Measurements from ENCODE around the gene RANBP17.

DNA sequence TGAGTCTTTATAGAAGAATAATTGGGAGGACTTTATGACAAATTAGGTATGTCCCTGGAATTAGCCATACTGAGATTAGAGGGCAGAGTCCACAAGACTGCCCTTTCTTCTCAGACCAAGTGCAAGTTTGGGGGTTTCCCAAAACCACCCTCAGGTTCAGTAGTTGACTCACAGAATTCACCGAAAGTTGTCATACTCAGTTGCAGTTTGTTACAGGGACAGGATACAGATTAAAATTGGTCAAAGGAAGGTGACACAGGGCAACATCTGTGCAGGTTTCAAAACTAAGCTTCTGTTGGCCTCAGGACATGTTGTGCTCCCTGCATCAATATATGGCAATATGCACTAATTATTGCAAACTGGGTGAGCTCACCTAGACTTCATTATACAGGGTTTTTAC, 3.8 kb downstream of the RANBP17 start:
- no peak for TF ChIP-seq ZNF558 (tag by site-specific recombination; IDR thresholded peaks at IDR 0.05)
- no peak for TF ChIP-seq ZNF571 (tag by site-specific recombination; IDR thresholded peaks at IDR 0.05)
- TF ChIP-seq, protein P1, sequence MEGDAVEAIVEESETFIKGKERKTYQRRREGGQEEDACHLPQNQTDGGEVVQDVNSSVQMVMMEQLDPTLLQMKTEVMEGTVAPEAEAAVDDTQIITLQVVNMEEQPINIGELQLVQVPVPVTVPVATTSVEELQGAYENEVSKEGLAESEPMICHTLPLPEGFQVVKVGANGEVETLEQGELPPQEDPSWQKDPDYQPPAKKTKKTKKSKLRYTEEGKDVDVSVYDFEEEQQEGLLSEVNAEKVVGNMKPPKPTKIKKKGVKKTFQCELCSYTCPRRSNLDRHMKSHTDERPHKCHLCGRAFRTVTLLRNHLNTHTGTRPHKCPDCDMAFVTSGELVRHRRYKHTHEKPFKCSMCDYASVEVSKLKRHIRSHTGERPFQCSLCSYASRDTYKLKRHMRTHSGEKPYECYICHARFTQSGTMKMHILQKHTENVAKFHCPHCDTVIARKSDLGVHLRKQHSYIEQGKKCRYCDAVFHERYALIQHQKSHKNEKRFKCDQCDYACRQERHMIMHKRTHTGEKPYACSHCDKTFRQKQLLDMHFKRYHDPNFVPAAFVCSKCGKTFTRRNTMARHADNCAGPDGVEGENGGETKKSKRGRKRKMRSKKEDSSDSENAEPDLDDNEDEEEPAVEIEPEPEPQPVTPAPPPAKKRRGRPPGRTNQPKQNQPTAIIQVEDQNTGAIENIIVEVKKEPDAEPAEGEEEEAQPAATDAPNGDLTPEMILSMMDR (tag by site-specific recombination; IDR thresholded peaks at IDR 0.05), result no peak
- no peak for TF ChIP-seq ZBTB6 (tag by site-specific recombination; IDR thresholded peaks at IDR 0.05)
- TF ChIP-seq ZNF140 (tag by site-specific recombination; IDR thresholded peaks at IDR 0.05), result no peak
